ENCODE measurements around the gene TMBIM1. TPM values are rescaled to one million over a fixed set of nuclear protein-coding genes. Genes with fewer than 3 reads are reported as not detected.
A peak's percentile ranks its signal among the peaks of the same experiment; 100 is the strongest.

TMBIM1 gene
- polyA plus RNA-seq, 4 donors: 112 to 328 (median 155) TPM

GRCh38 chr2:218329826-218330593 lies 37.7 kb upstream of the TMBIM1 start:
- WGBS, 3 donors: 56 to 60% (median 57%) methylated on average over 8 of the region's 8 CpGs
- FAIRE-seq (no peak), DNase-seq (no peak)
- H3K4me3 ChIP-seq (ENCODE audit: low read depth in 1 of 3, low read length in 3 of 3): no peak overlapping the region
- peak overlapping the region in 1 of 3 donors; percentile 57 for H3K27ac ChIP-seq (ENCODE audit: low read depth in 1 of 3, low read length in 2 of 3)
- H3K9me3 ChIP-seq (ENCODE audit: control insufficient read depth in 2 of 2, insufficient read depth in 1 of 2, low read depth in 1 of 2, low read length in 1 of 2): no peaks in the 10 kb centered on the region
- H3K4me1 ChIP-seq (ENCODE audit: control insufficient read depth in 3 of 3, insufficient read depth in 2 of 3, low read depth in 1 of 3, low read length in 2 of 3): peaks cover 0 to 40% (median 0%) of the 10 kb centered on the region in 3 donors
- H3K27me3 ChIP-seq (ENCODE audit: control insufficient read depth in 3 of 3, insufficient read depth in 3 of 3, low read length in 3 of 3): no peaks in the 10 kb centered on the region
- peaks cover 0 to 40% (median 0%) of the 10 kb centered on the region in 3 donors for H3K36me3 ChIP-seq (ENCODE audit: control insufficient read depth in 3 of 3, insufficient read depth in 2 of 3, low read depth in 1 of 3, low read length in 3 of 3)

- DNase-seq: no peak
- Histone ChIP-seq H3K4me3 (ENCODE audit: low read depth in 1 of 3, low read length in 3 of 3) (no peak overlapping the region), H3K27me3 (ENCODE audit: control insufficient read depth in 3 of 3, insufficient read depth in 3 of 3, low read length in 3 of 3) (no peaks in the 10 kb centered on the region), H3K36me3 (ENCODE audit: control insufficient read depth in 3 of 3, insufficient read depth in 2 of 3, low read depth in 1 of 3, low read length in 3 of 3) (peaks cover 0 to 40% (median 0%) of the 10 kb centered on the region in 3 donors), H3K27ac (ENCODE audit: low read depth in 1 of 3, low read length in 2 of 3) (peak overlapping the region in 1 of 3 donors; percentile 57), H3K9me3 (ENCODE audit: control insufficient read depth in 2 of 2, insufficient read depth in 1 of 2, low read depth in 1 of 2, low read length in 1 of 2) (no peaks in the 10 kb centered on the region), H3K4me1 (ENCODE audit: control insufficient read depth in 3 of 3, insufficient read depth in 2 of 3, low read depth in 1 of 3, low read length in 2 of 3) (peaks cover 0 to 45% (median 0%) of the 10 kb centered on the region in 3 donors)
- FAIRE-seq: no peak
- 77 to 93% (median 85%) methylated on average over 18 of the region's 18 CpGs for WGBS, 3 donors
Measured at GRCh38 chr2:218329027-218329825, 36.9 kb upstream of the TMBIM1 start.

GRCh38 chr2:218328294-218328693 lies 36.0 kb upstream of the TMBIM1 start:
- Histone ChIP-seq H3K36me3 (ENCODE audit: control insufficient read depth in 3 of 3, insufficient read depth in 2 of 3, low read depth in 1 of 3, low read length in 3 of 3) (peaks cover 0 to 40% (median 0%) of the 10 kb centered on the region in 3 donors), H3K4me1 (ENCODE audit: control insufficient read depth in 3 of 3, insufficient read depth in 2 of 3, low read depth in 1 of 3, low read length in 2 of 3) (peaks cover 0 to 48% (median 0%) of the 10 kb centered on the region in 3 donors), H3K4me3 (ENCODE audit: low read depth in 1 of 3, low read length in 3 of 3) (no peak overlapping the region), H3K27ac (ENCODE audit: low read depth in 1 of 3, low read length in 2 of 3) (peak overlapping the region in 1 of 3 donors; percentile 40), H3K9me3 (ENCODE audit: control insufficient read depth in 2 of 2, insufficient read depth in 1 of 2, low read depth in 1 of 2, low read length in 1 of 2) (no peaks in the 10 kb centered on the region), H3K27me3 (ENCODE audit: control insufficient read depth in 3 of 3, insufficient read depth in 3 of 3, low read length in 3 of 3) (no peaks in the 10 kb centered on the region)
- DNase-seq: no peak
- 92 to 96% (median 94%) methylated on average over 2 of the region's 2 CpGs for WGBS, 3 donors
- FAIRE-seq: no peak

GRCh38 chr2:218327451-218328210 lies 35.3 kb upstream of the TMBIM1 start:
- Histone ChIP-seq H3K4me1 (ENCODE audit: control insufficient read depth in 3 of 3, insufficient read depth in 2 of 3, low read depth in 1 of 3, low read length in 2 of 3) (peaks cover 0 to 48% (median 0%) of the 10 kb centered on the region in 3 donors), H3K4me3 (ENCODE audit: low read depth in 1 of 3, low read length in 3 of 3) (no peak overlapping the region), H3K36me3 (ENCODE audit: control insufficient read depth in 3 of 3, insufficient read depth in 2 of 3, low read depth in 1 of 3, low read length in 3 of 3) (peaks cover 0 to 33% (median 0%) of the 10 kb centered on the region in 3 donors), H3K9me3 (ENCODE audit: control insufficient read depth in 2 of 2, insufficient read depth in 1 of 2, low read depth in 1 of 2, low read length in 1 of 2) (no peaks in the 10 kb centered on the region), H3K27ac (ENCODE audit: low read depth in 1 of 3, low read length in 2 of 3) (peak overlapping the region in 1 of 3 donors; percentile 40), H3K27me3 (ENCODE audit: control insufficient read depth in 3 of 3, insufficient read depth in 3 of 3, low read length in 3 of 3) (no peaks in the 10 kb centered on the region)
- 49 to 55% (median 52%) methylated on average over 11 of the region's 11 CpGs for WGBS, 3 donors
- peak; percentile 24 to 44 for DNase-seq
- FAIRE-seq: no peak

GRCh38 chr2:218326315-218326714 lies 34.0 kb upstream of the TMBIM1 start:
- H3K9me3 ChIP-seq (ENCODE audit: control insufficient read depth in 2 of 2, insufficient read depth in 1 of 2, low read depth in 1 of 2, low read length in 1 of 2): no peaks in the 10 kb centered on the region
- peaks cover 0 to 29% (median 0%) of the 10 kb centered on the region in 3 donors for H3K36me3 ChIP-seq (ENCODE audit: control insufficient read depth in 3 of 3, insufficient read depth in 2 of 3, low read depth in 1 of 3, low read length in 3 of 3)
- 70 to 75% (median 73%) methylated on average over 2 of the region's 2 CpGs for WGBS, 3 donors
- DNase-seq (no peak), FAIRE-seq (no peak)
- H3K4me3 ChIP-seq (ENCODE audit: low read depth in 1 of 3, low read length in 3 of 3): no peak overlapping the region
- H3K27ac ChIP-seq (ENCODE audit: low read depth in 1 of 3, low read length in 2 of 3): no peak overlapping the region
- H3K27me3 ChIP-seq (ENCODE audit: control insufficient read depth in 3 of 3, insufficient read depth in 3 of 3, low read length in 3 of 3): no peaks in the 10 kb centered on the region
- peaks cover 0 to 55% (median 0%) of the 10 kb centered on the region in 3 donors for H3K4me1 ChIP-seq (ENCODE audit: control insufficient read depth in 3 of 3, insufficient read depth in 2 of 3, low read depth in 1 of 3, low read length in 2 of 3)

DNA sequence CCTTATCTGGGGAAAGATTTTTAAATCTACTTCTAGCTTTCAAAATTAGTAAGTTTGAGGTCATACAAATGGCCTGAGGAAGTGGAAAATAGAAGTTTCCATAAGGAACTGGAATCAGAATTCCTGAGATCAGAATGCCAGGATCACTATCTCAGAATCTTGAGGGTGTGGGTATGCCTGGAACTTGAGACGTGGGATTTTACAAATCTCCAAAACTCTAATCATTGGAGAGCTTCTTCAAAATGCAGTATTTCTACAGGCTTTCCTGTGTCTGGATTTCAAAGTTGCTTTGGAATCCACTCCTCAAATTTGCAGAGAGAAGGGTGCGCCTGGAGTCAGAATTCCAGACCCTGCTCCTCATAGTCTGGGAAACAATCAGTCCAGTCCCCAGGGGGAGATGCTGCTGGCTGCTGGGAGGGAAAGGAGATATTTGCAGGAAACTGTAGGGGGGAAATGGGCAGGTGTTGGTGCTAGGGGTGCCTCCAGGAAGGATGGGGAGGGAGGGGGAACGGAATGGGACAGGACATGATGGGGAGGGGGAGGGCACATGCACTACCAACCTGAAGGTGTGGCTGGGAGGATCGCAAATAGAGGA lies 33.4 kb upstream of the TMBIM1 start:
- 68 to 85% (median 85%) methylated on average over 4 of the region's 4 CpGs for WGBS, 3 donors
- Histone ChIP-seq H3K4me1 (ENCODE audit: control insufficient read depth in 3 of 3, insufficient read depth in 2 of 3, low read depth in 1 of 3, low read length in 2 of 3) (peaks cover 0 to 60% (median 0%) of the 10 kb centered on the region in 3 donors), H3K9me3 (ENCODE audit: control insufficient read depth in 2 of 2, insufficient read depth in 1 of 2, low read depth in 1 of 2, low read length in 1 of 2) (no peaks in the 10 kb centered on the region), H3K4me3 (ENCODE audit: low read depth in 1 of 3, low read length in 3 of 3) (no peak overlapping the region), H3K36me3 (ENCODE audit: control insufficient read depth in 3 of 3, insufficient read depth in 2 of 3, low read depth in 1 of 3, low read length in 3 of 3) (peaks cover 0 to 26% (median 0%) of the 10 kb centered on the region in 3 donors), H3K27me3 (ENCODE audit: control insufficient read depth in 3 of 3, insufficient read depth in 3 of 3, low read length in 3 of 3) (no peaks in the 10 kb centered on the region), H3K27ac (ENCODE audit: low read depth in 1 of 3, low read length in 2 of 3) (no peak overlapping the region)
- DNase-seq (no peak), FAIRE-seq (no peak)

- peak overlapping the region in 2 of 3 donors; percentile 67 to 93 for H3K27ac ChIP-seq (ENCODE audit: low read depth in 1 of 3, low read length in 2 of 3)
- FAIRE-seq (no peak), DNase-seq (peak; percentile 23 to 73)
- WGBS, 3 donors: 8 to 13% (median 13%) methylated on average over 18 to 24 of the region's 24 CpGs
- H3K36me3 ChIP-seq (ENCODE audit: control insufficient read depth in 3 of 3, insufficient read depth in 2 of 3, low read depth in 1 of 3, low read length in 3 of 3): peaks cover 0 to 11% (median 0%) of the 10 kb centered on the region in 3 donors
- no peaks in the 10 kb centered on the region for H3K27me3 ChIP-seq (ENCODE audit: control insufficient read depth in 3 of 3, insufficient read depth in 3 of 3, low read length in 3 of 3)
- no peaks in the 10 kb centered on the region for H3K9me3 ChIP-seq (ENCODE audit: control insufficient read depth in 2 of 2, insufficient read depth in 1 of 2, low read depth in 1 of 2, low read length in 1 of 2)
- H3K4me3 ChIP-seq (ENCODE audit: low read depth in 1 of 3, low read length in 3 of 3): peak overlapping the region; percentile 48 to 73 (median 62)
- peaks cover 0 to 48% (median 0%) of the 10 kb centered on the region in 3 donors for H3K4me1 ChIP-seq (ENCODE audit: control insufficient read depth in 3 of 3, insufficient read depth in 2 of 3, low read depth in 1 of 3, low read length in 2 of 3)
Measured at GRCh38 chr2:218323526-218324472, 31.5 kb upstream of the TMBIM1 start.

Measured in small intestine (tissue), 7 donors.